Natural killer cell treated with Interleukin-12 subunit alpha and Interleukin-12 subunit beta and Interleukin-15 and Interleukin-18, amount 100 ng/mL, for 72 hours (primary cell): ENCODE data around the gene SLC26A3. TPM values are rescaled to one million over a fixed set of nuclear protein-coding genes. Genes with fewer than 3 reads are reported as not detected.
"Not testable (repeated sequence)": the region's sequence is repeated elsewhere in the genome, so short reads cannot be mapped to it uniquely, and the experiment has no call there.

Experiments used
- ATAC-seq, 2 donors: fragments of 150-1000 bp; cut with Tn5 transposase in 1 of 2; sonication (Bioruptor Pico), chemical (Tn5 transposase) in 1 of 2; 2 replicates each; pipeline ENCODE4 v1.10.0; 2021
- DNase-seq: peaks from one replicate; pipeline ENCODE4 v3.0.0; 2022; ENCODE audit warnings: low spot score
- H3K27ac Mint-ChIP-seq, 2 donors: 1 replicate in 1 of 2; 2 replicates in 1 of 2; pipeline ENCODE4 v1.8.0; 2022; ENCODE audit warnings: mixed read lengths in 2 of 2, mild to moderate bottlenecking in 1 of 2, moderate library complexity in 1 of 2
- H3K27me3 Mint-ChIP-seq, 2 donors: 1 replicate in 1 of 2; 2 replicates in 1 of 2; pipeline ENCODE4 v1.8.0; 2022; ENCODE audit warnings: mixed read lengths in 2 of 2
- H3K36me3 Mint-ChIP-seq: one replicate; pipeline ENCODE4 v1.8.0; 2022; ENCODE audit warnings: mixed read lengths
- H3K4me1 Mint-ChIP-seq, 2 donors: 1 replicate in 1 of 2; 2 replicates in 1 of 2; pipeline ENCODE4 v1.8.0; 2022; ENCODE audit warnings: low read depth in 2 of 2, mixed read lengths in 2 of 2, mild to moderate bottlenecking in 1 of 2
- H3K4me3 Mint-ChIP-seq: one replicate; pipeline ENCODE4 v1.8.0; 2022; ENCODE audit warnings: mixed read lengths
- H3K9me3 Mint-ChIP-seq: 2 replicates; pipeline ENCODE4 v1.8.0; 2022; ENCODE audit warnings: mixed read lengths
- total RNA-seq, 2 donors: library from RNA; stranded (reverse); gene quantifications; one replicate each; pipeline ENCODE4 v1.2.3, GENCODE V29; 2022

The SLC26A3 gene
- total RNA-seq: not detected

GRCh38 chr7:107803009-107803610 is at the start of gene SLC26A3:
SLC26A3 (minus strand) TSS chr7:107803223; CDS start chr7:107794509, 8,714 bp downstream.
- H3K4me1 Mint-ChIP-seq: no peaks in the 10 kb centered on the region
- H3K27ac Mint-ChIP-seq: no peak within 1 kb of the TSS
- peaks cover 14 to 27% of the 10 kb centered on the region in 2 donors for H3K27me3 Mint-ChIP-seq
- no peaks in the 10 kb centered on the region for H3K36me3 Mint-ChIP-seq
- no peaks in the 10 kb centered on the region for H3K9me3 Mint-ChIP-seq
- H3K4me3 Mint-ChIP-seq: no peak within 1 kb of the TSS
- DNase-seq (no peak), ATAC-seq (no peak)

GRCh38 chr7:107850643-107851042 is 47.6 kb upstream of the SLC26A3 start:
- H3K9me3 Mint-ChIP-seq: no peaks in the 10 kb centered on the region
- peaks cover 0 to 6% of the 10 kb centered on the region in 2 donors for H3K27me3 Mint-ChIP-seq
- peaks cover 0 to 3% of the 10 kb centered on the region in 2 donors for H3K4me1 Mint-ChIP-seq
- H3K36me3 Mint-ChIP-seq: no peaks in the 10 kb centered on the region
- DNase-seq (no peak), ATAC-seq (no peak)
- H3K27ac Mint-ChIP-seq: no peak overlapping the region
- H3K4me3 Mint-ChIP-seq: no peak overlapping the region

- peaks cover 0 to 6% of the 10 kb centered on the region in 2 donors for H3K27me3 Mint-ChIP-seq
- peaks cover 0 to 3% of the 10 kb centered on the region in 2 donors for H3K4me1 Mint-ChIP-seq
- ATAC-seq: no peak
- H3K27ac Mint-ChIP-seq: no peak overlapping the region
- H3K4me3 Mint-ChIP-seq: no peak overlapping the region
- H3K36me3 Mint-ChIP-seq: no peaks in the 10 kb centered on the region
- no peak for DNase-seq
- no peaks in the 10 kb centered on the region for H3K9me3 Mint-ChIP-seq
Measured at GRCh38 chr7:107850216-107850615, 47.2 kb upstream of the SLC26A3 start.

GRCh38 chr7:107848211-107848610 is 45.2 kb upstream of the SLC26A3 start:
- not testable (repeated sequence) for H3K27ac Mint-ChIP-seq, H3K36me3 Mint-ChIP-seq, H3K9me3 Mint-ChIP-seq, DNase-seq, H3K4me3 Mint-ChIP-seq, H3K27me3 Mint-ChIP-seq, H3K4me1 Mint-ChIP-seq, ATAC-seq

- not testable (repeated sequence) for H3K36me3 Mint-ChIP-seq, H3K9me3 Mint-ChIP-seq, H3K4me3 Mint-ChIP-seq, H3K27ac Mint-ChIP-seq, ATAC-seq, H3K27me3 Mint-ChIP-seq, DNase-seq, H3K4me1 Mint-ChIP-seq
Measured at GRCh38 chr7:107847836-107848175, 44.8 kb upstream of the SLC26A3 start.

DNA sequence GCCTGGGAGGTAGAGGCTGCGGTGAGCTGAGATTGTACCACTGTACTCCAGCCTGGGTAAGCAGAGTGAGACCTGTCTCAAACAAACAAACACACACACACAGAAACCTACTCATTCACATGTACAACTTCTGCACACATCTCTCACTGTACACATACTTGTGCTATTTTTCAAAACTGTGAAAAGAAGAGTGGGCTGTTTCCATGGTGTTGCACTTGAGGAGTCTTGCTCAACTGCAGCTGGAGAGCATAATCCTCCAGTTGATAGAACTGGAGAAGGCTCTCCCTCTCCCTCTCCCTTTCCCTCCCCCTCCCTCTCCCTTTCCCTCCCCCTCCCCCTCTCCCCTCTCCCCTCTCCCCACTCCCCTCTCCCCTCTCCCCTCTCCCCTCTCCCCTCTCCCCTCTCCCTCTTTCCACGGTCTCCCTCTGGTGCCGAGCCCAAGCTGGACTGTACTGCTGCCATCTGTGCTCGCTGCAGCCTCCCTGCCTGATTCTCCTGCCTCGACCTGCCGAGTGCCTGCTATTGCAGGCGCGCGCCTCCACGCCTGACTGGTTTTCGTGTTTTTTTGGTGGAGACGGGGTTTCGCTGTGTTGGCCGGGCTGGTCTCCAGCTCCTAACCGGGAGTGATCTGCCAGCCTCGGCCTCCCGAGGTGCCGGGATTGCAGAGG is 44.3 kb upstream of the SLC26A3 start:
- H3K27ac Mint-ChIP-seq: no peak overlapping the region
- H3K27me3 Mint-ChIP-seq: peaks cover 0 to 6% of the 10 kb centered on the region in 2 donors
- no peaks in the 10 kb centered on the region for H3K36me3 Mint-ChIP-seq
- no peaks in the 10 kb centered on the region for H3K4me1 Mint-ChIP-seq
- H3K4me3 Mint-ChIP-seq: no peak overlapping the region
- DNase-seq (no peak), ATAC-seq (no peak)
- no peaks in the 10 kb centered on the region for H3K9me3 Mint-ChIP-seq

GRCh38 chr7:107846324-107846723 is 43.3 kb upstream of the SLC26A3 start:
- no peak overlapping the region for H3K4me3 Mint-ChIP-seq
- H3K4me1 Mint-ChIP-seq: no peaks in the 10 kb centered on the region
- DNase-seq (no peak), ATAC-seq (no peak)
- H3K36me3 Mint-ChIP-seq: no peaks in the 10 kb centered on the region
- H3K27me3 Mint-ChIP-seq: peaks cover 0 to 6% of the 10 kb centered on the region in 2 donors
- no peaks in the 10 kb centered on the region for H3K9me3 Mint-ChIP-seq
- H3K27ac Mint-ChIP-seq: no peak overlapping the region

DNA sequence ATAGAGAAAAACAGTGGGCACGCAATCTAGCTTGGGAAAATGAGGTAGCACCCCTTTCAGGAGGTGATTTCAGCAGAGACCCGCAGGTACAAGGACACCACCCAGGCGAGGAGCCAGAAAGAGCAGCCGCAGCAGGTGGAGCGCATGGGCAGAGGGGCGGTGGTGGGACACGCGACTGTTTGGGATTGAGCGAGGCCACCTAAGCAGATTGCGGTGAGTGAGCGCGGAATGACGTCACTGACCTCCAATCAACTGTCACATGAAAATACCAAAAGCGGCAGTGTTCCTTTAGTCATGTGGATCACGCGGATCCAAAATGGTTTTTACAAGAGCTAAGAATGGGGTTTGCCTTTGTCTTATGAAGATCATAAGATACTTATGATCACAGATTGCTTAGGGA is 40.2 kb upstream of the SLC26A3 start:
- Mint-ChIP-seq H3K9me3 (no peaks in the 10 kb centered on the region), H3K27me3 (peaks cover 3 to 19% of the 10 kb centered on the region in 2 donors), H3K27ac (no peak overlapping the region), H3K4me3 (no peak overlapping the region), H3K36me3 (no peaks in the 10 kb centered on the region), H3K4me1 (no peaks in the 10 kb centered on the region)
- DNase-seq (no peak), ATAC-seq (no peak)

GRCh38 chr7:107842213-107842612 is 39.2 kb upstream of the SLC26A3 start:
- H3K9me3 Mint-ChIP-seq: no peaks in the 10 kb centered on the region
- no peaks in the 10 kb centered on the region for H3K36me3 Mint-ChIP-seq
- peaks cover 3 to 19% of the 10 kb centered on the region in 2 donors for H3K27me3 Mint-ChIP-seq
- H3K27ac Mint-ChIP-seq: no peak overlapping the region
- no peaks in the 10 kb centered on the region for H3K4me1 Mint-ChIP-seq
- ATAC-seq: no peak
- no peak for DNase-seq
- no peak overlapping the region for H3K4me3 Mint-ChIP-seq

GRCh38 chr7:107838816-107839565 is 36.0 kb upstream of the SLC26A3 start:
- ATAC-seq (no peak), DNase-seq (no peak)
- Mint-ChIP-seq H3K4me1 (no peaks in the 10 kb centered on the region), H3K27me3 (peaks cover 3 to 15% of the 10 kb centered on the region in 2 donors), H3K4me3 (no peak overlapping the region), H3K27ac (no peak overlapping the region), H3K36me3 (no peaks in the 10 kb centered on the region), H3K9me3 (no peaks in the 10 kb centered on the region)

DNA sequence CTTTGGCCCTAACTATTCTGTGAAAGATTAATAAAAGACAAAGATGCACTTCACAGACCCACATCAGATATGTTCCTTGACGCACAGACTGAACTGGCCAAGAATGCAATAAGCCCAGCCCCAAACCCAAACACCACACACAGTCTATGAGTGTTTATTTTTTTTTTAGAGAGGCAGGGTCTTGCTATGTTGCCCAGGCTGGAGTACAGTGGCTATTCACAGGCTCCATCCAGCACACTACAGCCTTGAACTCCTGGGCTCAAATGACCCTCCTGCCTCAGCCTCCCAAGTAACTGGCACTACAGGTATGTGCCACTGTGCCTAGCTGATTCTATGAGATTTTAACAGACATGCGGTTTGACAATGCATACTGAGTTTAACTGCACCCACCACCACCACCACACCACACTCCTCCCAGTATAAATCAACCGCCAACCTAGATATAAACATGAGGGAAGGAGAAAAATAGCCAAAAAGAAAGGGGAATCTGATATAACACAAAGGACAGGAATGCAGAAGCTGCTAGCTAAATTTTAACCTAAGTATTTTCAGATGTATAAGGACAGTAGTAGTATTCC is 35.1 kb upstream of the SLC26A3 start:
- no peak for DNase-seq
- ATAC-seq: no peak
- no peaks in the 10 kb centered on the region for H3K9me3 Mint-ChIP-seq
- no peak overlapping the region for H3K4me3 Mint-ChIP-seq
- no peaks in the 10 kb centered on the region for H3K4me1 Mint-ChIP-seq
- H3K27me3 Mint-ChIP-seq: peaks cover 5 to 21% of the 10 kb centered on the region in 2 donors
- H3K36me3 Mint-ChIP-seq: no peaks in the 10 kb centered on the region
- H3K27ac Mint-ChIP-seq: no peak overlapping the region

GRCh38 chr7:107837145-107837512 is 34.1 kb upstream of the SLC26A3 start:
- Mint-ChIP-seq H3K27me3 (peaks cover 5 to 21% of the 10 kb centered on the region in 2 donors), H3K9me3 (no peaks in the 10 kb centered on the region), H3K4me1 (no peaks in the 10 kb centered on the region), H3K27ac (no peak overlapping the region), H3K36me3 (no peaks in the 10 kb centered on the region), H3K4me3 (no peak overlapping the region)
- DNase-seq: no peak
- no peak for ATAC-seq

- ATAC-seq: peak in 1 of 2 donors; percentile 43
- peaks cover 5 to 21% of the 10 kb centered on the region in 2 donors for H3K27me3 Mint-ChIP-seq
- no peaks in the 10 kb centered on the region for H3K9me3 Mint-ChIP-seq
- H3K27ac Mint-ChIP-seq: no peak overlapping the region
- no peaks in the 10 kb centered on the region for H3K4me1 Mint-ChIP-seq
- no peak for DNase-seq
- H3K4me3 Mint-ChIP-seq: no peak overlapping the region
- H3K36me3 Mint-ChIP-seq: no peaks in the 10 kb centered on the region
Measured at GRCh38 chr7:107836237-107837144, 33.5 kb upstream of the SLC26A3 start.
